GM18867 (cell line): ENCODE results near the gene OSBPL1A.
"Not testable (repeated sequence)": the region's sequence is repeated elsewhere in the genome, so short reads cannot be mapped to it uniquely, and the experiment has no call there.

ENCODE experiments used
- ATAC-seq: cut with Tn5 transposase; IDR thresholded peaks from one replicate; pipeline ENCODE4 v1.9.1; 2021; ENCODE audit warnings: mild to moderate bottlenecking, moderate library complexity; ENCODE audit not compliant: unreplicated experiment

The OSBPL1A gene

GRCh38 chr18:24398540-24398939 is 916 bp upstream of the OSBPL1A start:
- no peak for ATAC-seq

GRCh38 chr18:24397131-24397693 is 412 bp downstream of the OSBPL1A start:
- no peak for ATAC-seq

GRCh38 chr18:24396082-24396633 is 1.5 kb downstream of the OSBPL1A start:
- ATAC-seq: no peak

GRCh38 chr18:24395049-24395795 is 2.4 kb downstream of the OSBPL1A start:
- ATAC-seq: no peak

- ATAC-seq: no peak
Observed at GRCh38 chr18:24388957-24389356, 8.7 kb downstream of the OSBPL1A start.

- ATAC-seq: no peak
Observed at GRCh38 chr18:24386681-24387080, 10.9 kb downstream of the OSBPL1A start.

GRCh38 chr18:24381126-24381525 is 16.5 kb downstream of the OSBPL1A start:
- ATAC-seq: no peak

- no peak for ATAC-seq
Observed at GRCh38 chr18:24380163-24380747, 17.4 kb downstream of the OSBPL1A start.

GRCh38 chr18:24378598-24378997 is 19.0 kb downstream of the OSBPL1A start:
- no peak for ATAC-seq

- not testable (repeated sequence) for ATAC-seq
Observed at GRCh38 chr18:24376531-24376930, 21.1 kb downstream of the OSBPL1A start.

GRCh38 chr18:24373328-24373727 is 24.3 kb downstream of the OSBPL1A start:
- ATAC-seq: no peak

GRCh38 chr18:24372279-24372872 is 25.2 kb downstream of the OSBPL1A start:
- ATAC-seq: no peak

GRCh38 chr18:24370120-24370519 is 27.5 kb downstream of the OSBPL1A start:
- ATAC-seq: no peak

- no peak for ATAC-seq
Observed at GRCh38 chr18:24369426-24369825, 28.2 kb downstream of the OSBPL1A start.

- ATAC-seq: no peak
Observed at GRCh38 chr18:24368749-24369148, 28.9 kb downstream of the OSBPL1A start.

- ATAC-seq: no peak
Observed at GRCh38 chr18:24366328-24366727, 31.3 kb downstream of the OSBPL1A start.

GRCh38 chr18:24364177-24364576 is 33.4 kb downstream of the OSBPL1A start:
- ATAC-seq: no peak

- no peak for ATAC-seq
Observed at GRCh38 chr18:24362757-24363156, 34.9 kb downstream of the OSBPL1A start.

GRCh38 chr18:24359787-24360530 is 37.7 kb downstream of the OSBPL1A start:
- peak; percentile 91 for ATAC-seq

GRCh38 chr18:24354278-24354677 is 43.3 kb downstream of the OSBPL1A start:
- ATAC-seq: no peak

- no peak for ATAC-seq
Observed at GRCh38 chr18:24346254-24346653, 51.4 kb downstream of the OSBPL1A start.
